ENCODE results near the gene CACNA1F. TPM values are rescaled to one million over a fixed set of nuclear protein-coding genes. Genes with fewer than 3 reads are reported as not detected.

The CACNA1F gene
- total RNA-seq, result not detected

DNA sequence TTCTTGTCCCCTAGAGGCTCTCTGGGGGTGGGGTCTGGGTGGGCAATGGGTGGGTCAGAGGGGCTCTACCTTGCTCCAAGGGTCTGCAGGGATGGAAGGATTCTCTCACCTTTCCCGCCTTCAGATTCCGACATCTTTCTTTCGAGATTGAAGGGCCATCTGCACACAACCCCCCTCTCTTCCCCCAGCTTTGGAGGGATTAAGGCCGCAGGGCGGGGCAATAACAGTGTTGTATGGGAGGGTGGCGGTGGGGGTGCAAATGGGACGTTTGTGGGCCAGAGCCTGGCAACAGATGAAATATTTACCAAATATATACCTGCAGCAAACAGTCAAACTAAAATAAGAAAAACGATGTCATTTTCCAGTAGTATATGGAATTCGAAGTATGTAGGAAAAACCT lies at the start of gene CACNA1F:
Gene CACNA1F, minus strand, starts transcription at position 165 of the 400 bp plus-strand sequence. Its CDS starts 31 bp downstream, at position 134.
- DNase-seq (ENCODE audit: low spot score) (no peak), ATAC-seq (no peak)

GRCh38 chrX:49282647-49283011 lies 49.5 kb upstream of the CACNA1F start:
- DNase-seq (ENCODE audit: low spot score), result no peak
- ATAC-seq, result no peak

DNA sequence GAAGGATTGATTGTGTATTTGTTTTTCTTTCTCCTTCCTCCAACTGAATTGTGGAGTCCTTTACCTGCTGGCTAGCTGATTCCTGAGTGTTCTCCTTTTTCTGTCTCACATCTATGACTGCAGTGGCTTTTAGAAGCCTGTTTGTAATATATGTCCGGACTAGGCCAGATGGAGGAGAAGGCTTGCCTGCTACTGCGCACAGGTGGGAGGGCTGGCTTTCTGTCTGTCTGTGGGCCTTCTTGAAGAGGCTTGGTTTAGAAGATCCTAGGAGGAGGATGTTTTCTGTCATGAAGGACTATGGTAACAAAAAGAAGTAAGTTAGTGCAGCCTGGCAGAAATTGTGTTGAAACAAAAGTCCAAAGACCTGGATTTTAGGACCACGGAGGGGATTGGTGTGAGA lies 44.9 kb upstream of the CACNA1F start:
- DNase-seq (ENCODE audit: low spot score) (no peak), ATAC-seq (no peak)

DNA sequence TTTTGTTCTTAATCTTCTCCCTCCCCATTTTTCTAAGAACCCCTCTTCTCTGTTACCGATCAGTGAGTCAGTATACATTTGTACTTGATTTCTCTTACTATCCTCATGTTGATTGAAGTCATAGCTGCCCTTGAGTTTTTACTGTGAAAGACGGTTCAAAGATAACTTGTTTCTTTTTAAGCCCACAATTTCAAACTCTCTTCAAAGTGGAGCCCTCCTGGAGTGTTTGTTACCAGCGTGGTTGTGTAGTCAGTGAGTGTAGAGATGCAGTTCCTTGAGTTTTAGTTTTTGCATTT lies 44.3 kb upstream of the CACNA1F start:
- no peak for ATAC-seq
- no peak for DNase-seq (ENCODE audit: low spot score)

GRCh38 chrX:49276671-49277534 lies 43.8 kb upstream of the CACNA1F start:
- DNase-seq (ENCODE audit: low spot score) (no peak), ATAC-seq (no peak)

DNA sequence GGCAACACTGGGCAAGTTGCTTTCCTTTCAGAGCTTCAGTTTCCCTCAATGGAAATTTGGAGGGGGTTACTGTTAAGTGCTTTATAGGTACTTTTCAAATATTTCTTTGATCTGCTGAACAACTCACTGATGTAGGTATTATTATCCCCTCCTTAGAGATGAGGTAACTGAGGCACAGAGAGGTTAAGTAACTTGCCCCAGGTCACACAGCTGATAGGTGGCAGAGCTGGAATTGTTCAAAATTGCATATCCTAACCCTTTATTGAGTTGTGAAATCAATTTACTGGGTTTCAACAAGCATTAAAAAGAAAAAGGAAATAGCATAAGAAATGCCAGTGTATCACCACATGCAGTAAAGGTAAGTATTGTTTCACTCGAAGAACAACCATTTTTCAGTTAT lies 43.1 kb upstream of the CACNA1F start:
- no peak for DNase-seq (ENCODE audit: low spot score)
- no peak for ATAC-seq

DNA sequence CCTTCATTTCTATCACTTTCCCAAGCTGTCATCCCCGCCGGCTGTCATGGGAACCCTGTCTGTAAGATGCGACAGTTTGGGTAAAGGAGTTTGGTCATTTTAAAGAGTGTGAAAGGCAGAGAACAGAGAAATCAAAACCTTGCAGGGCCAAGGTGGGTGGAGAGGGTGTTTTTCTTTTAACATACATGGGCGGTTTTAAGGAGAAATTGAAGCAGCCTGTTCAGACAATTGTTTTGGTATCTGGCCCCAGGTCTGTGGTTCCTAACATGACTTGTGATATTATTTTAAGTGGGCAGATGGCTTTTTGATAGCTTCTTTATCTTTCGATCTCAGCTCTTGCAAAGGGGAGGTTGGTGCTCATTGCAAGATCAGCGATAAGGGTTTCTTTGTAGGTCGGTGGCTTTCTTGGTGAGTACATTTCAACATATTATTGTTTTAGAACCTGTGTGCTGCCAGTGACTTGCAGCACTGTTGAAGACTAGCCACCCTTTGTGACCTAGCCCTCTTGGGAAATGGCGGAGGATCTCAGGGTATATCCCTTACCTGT lies 40.1 kb upstream of the CACNA1F start:
- ATAC-seq (no peak), DNase-seq (ENCODE audit: low spot score) (no peak)

- no peak for DNase-seq (ENCODE audit: low spot score)
These were observed 39.3 kb upstream of the CACNA1F start for GRCh38 chrX:49272421-49272820.

DNA sequence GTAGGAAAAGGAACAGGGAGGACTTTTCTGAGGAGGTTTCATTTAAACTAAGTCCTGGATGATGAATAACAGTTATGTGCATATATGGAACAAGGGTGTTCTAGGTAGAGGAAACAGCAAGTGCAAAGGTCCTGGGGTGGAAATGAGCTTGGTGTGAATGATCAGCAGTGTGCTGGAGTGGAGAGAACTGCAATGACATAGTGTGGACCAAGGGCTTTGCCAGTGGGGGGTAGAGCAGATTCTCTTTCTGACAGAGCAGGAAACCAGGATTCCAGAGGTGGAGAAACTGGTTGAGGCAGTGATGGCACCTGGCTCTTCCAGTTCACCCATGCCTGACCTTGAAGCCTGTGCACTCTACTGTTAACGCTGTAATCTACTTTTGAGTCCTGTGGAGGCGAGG lies 38.2 kb upstream of the CACNA1F start:
- no peak for ATAC-seq
- no peak for DNase-seq (ENCODE audit: low spot score)

More at GRCh38 chrX:49272421-49272820, 39.3 kb upstream of the CACNA1F start:
- ATAC-seq, result no peak

DNA sequence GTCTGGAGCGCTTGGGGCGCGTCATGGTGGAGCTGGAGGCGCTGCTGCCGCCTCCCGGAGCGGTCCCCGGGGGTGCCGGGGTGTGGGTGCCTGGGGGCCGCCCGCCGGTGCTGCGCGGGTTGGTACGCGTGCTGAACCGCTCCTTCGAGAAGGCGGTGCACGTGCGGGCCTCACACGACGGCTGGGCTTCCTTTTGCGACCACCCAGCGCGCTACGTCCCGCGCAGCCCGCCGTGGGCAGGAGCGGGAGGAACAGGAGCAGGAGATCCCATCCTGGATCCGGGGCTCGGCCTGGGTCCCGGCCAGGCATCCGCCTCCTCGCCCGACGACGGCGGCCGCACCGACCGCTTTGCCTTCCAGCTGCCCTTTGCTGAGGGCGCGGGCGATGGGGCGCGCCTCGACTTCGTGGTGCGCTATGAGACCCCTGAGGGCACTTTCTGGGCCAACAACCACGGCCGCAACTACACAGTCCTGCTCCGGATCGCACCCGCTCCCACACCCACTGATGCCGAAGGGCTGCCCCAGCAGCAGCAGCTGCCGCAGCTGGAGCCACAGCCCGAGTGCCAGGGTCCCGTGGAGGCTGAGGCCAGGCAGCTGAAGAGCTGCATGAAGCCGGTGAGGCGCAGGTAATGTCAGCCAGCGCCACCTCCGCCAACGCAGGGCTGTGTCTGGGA lies 37.2 kb upstream of the CACNA1F start:
- ATAC-seq (no peak), DNase-seq (ENCODE audit: low spot score) (no peak)

GRCh38 chrX:49269767-49270248 lies 36.7 kb upstream of the CACNA1F start, which contains the start of gene PPP1R3F:
Gene PPP1R3F, plus strand, starts transcription at chrX:49269793. Its CDS starts 77 bp downstream, at chrX:49269870.
- ATAC-seq (peak; percentile 33), DNase-seq (ENCODE audit: low spot score) (no peak)

- ATAC-seq (peak; percentile 90), DNase-seq (ENCODE audit: low spot score) (peak; percentile 96)
These were observed 36.0 kb upstream of the CACNA1F start for GRCh38 chrX:49269010-49269766.

GRCh38 chrX:49268702-49269009 lies 35.5 kb upstream of the CACNA1F start:
- ATAC-seq (no peak), DNase-seq (ENCODE audit: low spot score) (no peak)

- ATAC-seq, result no peak
- no peak for DNase-seq (ENCODE audit: low spot score)
These were observed 33.6 kb upstream of the CACNA1F start for GRCh38 chrX:49266523-49267445.

DNA sequence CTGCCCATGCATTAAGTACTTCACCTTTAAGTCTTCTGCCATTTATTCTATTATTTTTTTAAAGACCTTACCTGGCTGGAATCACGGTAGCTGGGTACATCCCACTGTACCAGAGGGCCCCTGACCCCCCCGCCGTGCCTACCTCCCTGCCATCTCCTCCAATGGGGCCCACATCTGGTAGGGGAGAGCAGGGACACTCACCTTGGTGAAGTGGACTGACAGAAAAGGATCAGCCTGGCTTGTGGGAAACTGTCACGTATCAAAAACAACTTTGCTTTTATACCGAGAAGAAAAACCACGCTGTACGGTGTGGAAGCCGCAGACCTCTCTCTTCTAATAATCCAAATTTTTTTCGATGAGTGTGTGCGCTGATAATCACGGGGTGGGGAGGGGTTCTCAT lies 31.3 kb upstream of the CACNA1F start, which contains the start of gene FOXP3:
Gene FOXP3, minus strand, starts transcription at position 251 of the 400 bp plus-strand sequence. CDS start 6,205 bp downstream, outside the sequence.
- ATAC-seq (no peak), DNase-seq (ENCODE audit: low spot score) (no peak)

GRCh38 chrX:49263631-49264030 lies 30.5 kb upstream of the CACNA1F start:
- ATAC-seq, result no peak
- DNase-seq (ENCODE audit: low spot score), result no peak

- DNase-seq (ENCODE audit: low spot score) (no peak), ATAC-seq (no peak)
These were observed 29.5 kb upstream of the CACNA1F start for GRCh38 chrX:49262603-49263002.

- ATAC-seq (no peak), DNase-seq (ENCODE audit: low spot score) (no peak)
These were observed 27.3 kb upstream of the CACNA1F start for GRCh38 chrX:49260221-49260985.

- peak; percentile 78 for ATAC-seq
- no peak for DNase-seq (ENCODE audit: low spot score)
These were observed 25.6 kb upstream of the CACNA1F start for GRCh38 chrX:49258749-49259124.
